NCI-H2196 treated with DMSO at 0.1 percent for 48 hours (cell line): ENCODE data around the gene SGMS1.
"Not testable (repeated sequence)": the region's sequence is repeated elsewhere in the genome, so short reads cannot be mapped to it uniquely, and the experiment has no call there.

Experiments
- DNase-seq: peaks from one replicate; lab custom pipeline; 2025; ENCODE audit not compliant: unreplicated experiment; lab: John Stamatoyannopoulos, UW

SGMS1 gene

GRCh38 chr10:50382576-50383023 is 241.2 kb downstream of the SGMS1 start:
- DNase-seq = no peak

DNA sequence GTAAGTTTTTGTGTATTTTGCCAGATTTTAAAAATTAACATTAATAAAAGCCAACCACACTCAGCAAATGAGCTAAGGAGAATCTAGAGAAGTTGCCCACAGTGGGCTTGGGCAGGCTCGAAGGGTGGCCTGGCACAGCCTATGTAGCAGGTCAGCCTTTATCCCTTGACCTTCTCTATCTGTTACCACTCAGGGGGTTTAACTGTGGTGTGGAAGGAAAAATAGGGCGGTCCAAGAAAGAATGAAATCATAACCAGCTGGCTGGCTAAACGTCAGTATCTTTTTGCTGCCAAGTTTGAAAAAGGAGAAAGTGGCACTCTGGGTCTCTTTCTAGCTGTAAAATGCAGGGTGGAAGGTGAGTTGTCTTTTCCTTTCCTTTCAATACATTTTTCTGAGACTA is 242.1 kb downstream of the SGMS1 start:
- no peak for DNase-seq

DNA sequence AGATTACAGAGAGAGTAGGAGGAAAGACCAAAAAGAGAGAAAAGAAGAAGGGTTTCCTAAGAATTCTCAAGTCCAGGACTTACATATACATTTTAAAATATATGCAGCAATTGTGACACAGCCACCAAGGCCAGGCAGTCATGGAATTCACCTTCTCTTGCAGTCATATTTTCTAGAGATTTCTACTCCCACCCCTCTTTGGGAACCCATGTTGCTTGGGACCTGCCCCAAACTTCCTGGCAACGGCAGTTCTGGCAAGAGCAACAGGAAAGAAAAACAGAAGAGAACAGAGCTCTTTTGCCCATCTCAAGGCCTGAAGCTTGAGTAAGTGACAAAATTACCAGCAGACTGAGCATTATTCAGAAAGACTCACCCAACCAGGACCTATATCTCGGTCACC is 244.1 kb downstream of the SGMS1 start:
- no peak for DNase-seq

GRCh38 chr10:50375745-50376144 is 248.0 kb downstream of the SGMS1 start:
- DNase-seq = no peak

- no peak for DNase-seq
Observed at GRCh38 chr10:50375051-50375452, 248.7 kb downstream of the SGMS1 start.

DNA sequence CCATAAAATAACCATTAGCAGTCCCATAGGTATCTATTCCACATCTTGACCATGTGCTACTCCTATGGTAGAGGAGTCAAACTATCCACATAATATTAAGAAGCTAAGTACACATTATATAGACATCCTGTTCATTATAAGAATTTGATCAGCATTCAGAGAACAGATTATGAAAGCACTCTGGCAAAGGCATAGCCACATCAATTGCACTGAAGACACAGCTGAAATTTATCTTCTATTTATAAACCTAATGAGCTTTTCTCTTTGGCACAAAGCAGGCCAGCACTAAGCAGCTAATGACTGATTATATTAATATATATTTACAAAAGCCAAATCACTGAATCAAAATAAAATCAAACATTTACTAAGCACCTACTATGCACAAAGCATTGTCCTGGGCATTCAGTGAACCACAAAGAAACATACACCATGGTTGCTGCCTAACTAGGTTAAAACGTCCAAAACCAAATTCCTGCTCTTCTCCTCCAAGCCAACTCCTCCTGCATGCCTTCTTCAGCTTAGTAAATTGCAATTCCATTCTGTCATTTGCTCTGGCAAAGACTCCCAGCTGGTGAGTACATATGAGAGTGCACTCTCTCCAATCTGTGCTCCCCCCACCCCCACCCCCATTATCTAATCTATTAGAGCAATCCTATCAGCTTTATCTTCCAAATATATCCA is 249.8 kb downstream of the SGMS1 start:
- no peak for DNase-seq

DNA sequence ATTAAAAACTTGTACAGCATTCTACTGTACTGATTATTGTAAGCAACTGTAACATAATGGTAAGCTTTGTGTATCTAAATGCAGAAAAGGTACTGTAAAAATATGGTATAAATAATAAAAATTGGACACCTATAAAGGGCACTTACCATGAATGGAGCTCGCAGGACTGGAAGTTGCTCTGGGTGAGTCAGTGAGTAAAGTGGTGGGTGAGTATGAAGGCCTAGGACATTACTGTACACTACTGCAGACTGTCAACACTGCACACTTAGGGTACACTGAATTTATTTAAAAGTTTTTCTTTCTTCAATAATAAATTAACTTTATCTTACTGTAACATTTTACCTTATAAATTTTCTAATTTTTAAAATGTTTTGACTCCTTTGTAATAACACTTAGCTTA is 253.8 kb downstream of the SGMS1 start:
- no peak for DNase-seq

GRCh38 chr10:50367732-50368131 is 256.0 kb downstream of the SGMS1 start:
- DNase-seq = no peak

DNA sequence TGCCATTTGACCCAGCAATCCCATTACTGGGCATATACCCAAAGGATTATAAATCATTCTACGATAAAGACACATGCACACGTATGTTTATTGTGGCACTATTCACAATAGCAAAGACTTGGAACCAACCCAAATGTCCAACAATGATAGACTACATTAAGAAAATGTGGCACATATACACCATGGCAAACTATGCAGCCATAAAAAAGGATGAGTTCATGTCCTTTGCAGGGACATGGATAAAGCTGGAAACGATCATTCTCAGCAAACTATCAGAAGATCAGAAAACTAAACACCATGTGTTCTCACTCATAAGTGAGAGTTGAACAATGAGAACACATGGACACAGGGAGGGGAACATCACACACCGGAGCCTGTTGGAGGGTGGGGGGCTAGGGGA is 257.3 kb downstream of the SGMS1 start:
- DNase-seq = not testable (repeated sequence)

DNA sequence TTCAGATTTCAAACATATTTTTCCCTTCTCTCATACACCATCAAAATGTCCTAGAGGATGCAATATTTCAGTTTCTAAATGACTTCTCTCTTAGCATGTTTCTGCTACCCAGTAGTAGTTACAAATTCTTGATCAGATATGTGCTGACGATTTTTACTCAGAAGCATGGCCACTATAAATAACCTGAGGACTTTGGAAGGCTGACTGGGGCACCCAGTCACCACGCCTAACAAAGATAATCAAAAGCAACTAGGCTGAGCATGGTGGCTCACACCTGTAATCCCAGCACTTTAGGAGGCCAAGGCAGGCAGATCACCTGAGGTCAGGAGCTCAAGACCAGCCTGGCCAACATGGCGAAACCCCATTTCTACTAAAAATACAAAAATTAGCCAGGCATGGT is 259.0 kb downstream of the SGMS1 start:
- not testable (repeated sequence) for DNase-seq

- DNase-seq = no peak
Observed at GRCh38 chr10:50362547-50363125, 261.1 kb downstream of the SGMS1 start.

DNA sequence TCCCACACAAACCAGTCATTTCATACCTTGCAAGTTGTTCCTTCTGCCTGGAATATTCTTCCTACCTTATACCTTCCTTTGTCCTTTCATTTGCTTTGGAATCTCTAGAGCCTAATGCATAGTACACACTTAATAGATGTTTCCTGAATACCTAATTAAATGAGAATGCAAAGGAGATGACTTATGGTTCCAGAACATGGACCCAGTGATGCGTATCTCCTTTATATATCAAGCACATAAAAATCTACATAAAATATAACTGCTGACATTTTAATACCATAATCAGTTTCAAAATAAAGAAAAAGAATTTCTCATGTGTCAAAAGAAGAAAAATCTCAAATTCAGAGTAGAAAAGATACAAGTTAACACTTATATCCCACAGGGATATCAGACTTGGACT is 261.8 kb downstream of the SGMS1 start:
- DNase-seq = no peak

GRCh38 chr10:50360077-50360850 is 263.5 kb downstream of the SGMS1 start:
- DNase-seq = no peak

- no peak for DNase-seq
Observed at GRCh38 chr10:50358925-50359687, 264.6 kb downstream of the SGMS1 start.

- DNase-seq = no peak
Observed at GRCh38 chr10:50358411-50358810, 265.3 kb downstream of the SGMS1 start.

DNA sequence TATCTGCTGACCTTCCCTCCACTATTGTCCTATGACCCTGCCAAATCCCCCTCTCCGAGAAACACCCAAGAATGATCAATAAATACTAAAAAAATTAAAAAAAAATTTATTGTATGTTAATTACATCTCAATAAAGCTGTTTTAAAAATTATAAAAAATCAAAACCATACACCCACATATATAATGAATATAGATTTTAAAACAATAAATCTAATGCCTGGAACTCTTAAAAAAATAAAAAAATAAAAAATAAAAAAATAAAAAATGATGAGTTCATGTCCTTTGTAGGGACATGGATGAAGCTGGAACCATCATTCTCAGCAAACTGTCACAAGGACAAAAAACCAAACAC is 267.3 kb downstream of the SGMS1 start:
- DNase-seq = not testable (repeated sequence)

DNA sequence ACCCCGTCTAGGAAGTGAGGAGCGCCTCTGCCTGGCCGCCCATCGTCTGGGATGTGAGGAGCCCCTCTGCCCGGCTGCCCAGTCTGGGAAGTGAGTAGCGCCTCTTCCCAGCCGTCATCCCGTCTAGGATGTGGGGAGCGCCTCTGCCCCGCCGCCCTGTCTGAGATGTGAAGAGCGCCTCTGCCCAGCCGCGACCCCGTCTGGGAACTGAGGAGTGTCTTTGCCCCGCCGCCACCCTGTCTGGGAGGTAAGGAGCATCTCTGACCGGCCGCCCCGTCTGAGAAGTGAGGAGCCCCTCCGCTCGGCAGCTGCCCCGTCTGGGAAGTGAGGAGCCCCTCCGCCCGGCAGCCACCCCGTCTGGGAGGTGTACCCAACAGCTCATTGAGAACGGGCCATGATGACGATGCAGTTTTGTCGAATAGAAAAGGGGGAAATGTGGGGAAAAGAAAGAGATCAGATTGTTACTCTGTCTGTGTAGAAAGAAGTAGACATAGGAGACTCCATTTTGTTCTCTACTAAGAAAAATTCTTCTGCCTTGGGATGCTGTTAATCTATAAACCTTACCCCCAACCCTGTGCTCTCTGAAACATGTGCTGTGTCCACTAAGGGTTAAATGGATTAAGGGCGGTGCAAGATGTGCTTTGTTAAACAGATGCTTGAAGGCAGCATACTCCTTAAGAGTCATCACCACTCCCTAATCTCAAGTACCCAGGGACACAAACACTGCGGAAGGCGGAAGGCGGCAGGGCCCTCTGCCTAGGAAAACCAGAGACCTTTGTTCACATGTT is 267.9 kb downstream of the SGMS1 start:
- not testable (repeated sequence) for DNase-seq

DNA sequence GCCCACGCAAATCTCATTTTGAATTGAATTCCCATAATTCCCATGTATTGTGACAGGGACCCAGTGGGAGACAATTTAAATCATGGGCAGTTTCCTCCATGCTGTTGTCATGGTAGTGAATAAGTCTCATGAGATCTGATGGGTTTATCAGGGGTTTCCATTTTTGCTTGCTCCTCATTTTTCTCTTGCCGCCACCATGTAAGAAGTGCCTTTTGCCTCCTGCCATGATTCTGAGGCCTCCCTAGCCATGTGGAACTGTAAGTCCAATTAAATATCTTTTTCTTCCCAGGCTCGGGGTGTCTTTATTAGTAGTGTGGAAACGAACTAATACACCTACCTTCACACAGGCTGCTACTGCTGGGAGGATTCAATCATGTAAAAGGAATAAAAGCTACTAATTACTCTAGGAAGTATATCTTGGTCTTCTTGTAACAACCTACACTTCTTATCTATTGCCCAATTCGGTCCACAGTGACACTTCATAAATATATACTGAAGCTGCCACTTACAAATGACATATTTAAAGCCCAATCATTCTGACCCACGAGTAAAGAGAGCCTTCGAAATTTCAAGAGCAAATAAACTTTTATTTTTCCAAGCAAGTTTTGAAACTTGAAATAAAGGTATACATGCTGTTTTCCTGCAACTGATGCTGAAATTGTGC is 272.1 kb downstream of the SGMS1 start:
- no peak for DNase-seq

DNA sequence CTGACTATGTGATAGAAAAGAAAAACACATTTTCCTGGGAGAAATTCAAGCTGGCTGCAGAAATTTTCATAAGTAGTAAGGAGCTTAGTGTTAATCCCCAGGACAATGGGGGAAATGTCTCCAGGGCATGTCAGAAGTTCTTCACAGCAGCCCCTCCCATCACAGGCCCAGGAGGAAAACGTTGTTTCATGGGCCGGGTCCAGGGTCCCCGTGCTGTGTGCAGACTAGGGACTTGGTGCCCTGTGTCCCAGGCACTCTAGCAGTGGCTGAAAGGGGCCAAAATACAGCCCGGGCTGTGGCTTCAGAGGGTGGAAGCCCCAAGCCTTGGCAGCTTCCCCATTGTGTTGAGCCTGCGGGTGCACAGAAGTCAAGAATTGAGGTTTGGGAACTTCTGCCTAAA is 273.4 kb downstream of the SGMS1 start:
- DNase-seq = no peak

DNA sequence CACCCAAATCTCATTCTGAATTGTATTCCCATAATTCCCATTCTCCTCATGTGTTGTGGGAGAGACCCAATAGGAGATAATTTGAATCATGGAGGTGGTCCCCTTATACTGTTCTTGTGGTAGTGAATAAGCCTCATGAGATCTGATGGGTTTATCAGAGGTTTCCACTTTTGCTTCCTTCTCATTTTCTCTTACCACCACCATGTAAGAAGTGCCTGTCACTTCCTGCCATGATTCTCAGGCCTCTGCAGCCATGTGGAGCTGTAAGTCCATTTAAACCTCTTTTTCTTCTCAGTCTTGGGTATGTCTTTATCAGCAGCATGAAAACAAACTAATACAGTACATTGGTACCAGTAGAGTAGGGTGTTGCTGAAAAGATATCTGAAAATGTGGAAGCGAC is 274.2 kb downstream of the SGMS1 start:
- DNase-seq = no peak
